Measurements from ENCODE around the gene EHD4. TPM values are rescaled to one million over a fixed set of nuclear protein-coding genes. Genes with fewer than 3 reads are reported as not detected.

EHD4 gene
- 10.8 to 13.3 TPM (median 12.5 TPM) in 5 replicates for total RNA-seq (2022; extraction: Qiagen RNA extraction)

GRCh38 chr15:41972253-41973242, at the start of gene EHD4:
TSS of gene EHD4 (minus strand) at chr15:41972557. CDS start at chr15:41972494, 63 bp downstream.

DNA sequence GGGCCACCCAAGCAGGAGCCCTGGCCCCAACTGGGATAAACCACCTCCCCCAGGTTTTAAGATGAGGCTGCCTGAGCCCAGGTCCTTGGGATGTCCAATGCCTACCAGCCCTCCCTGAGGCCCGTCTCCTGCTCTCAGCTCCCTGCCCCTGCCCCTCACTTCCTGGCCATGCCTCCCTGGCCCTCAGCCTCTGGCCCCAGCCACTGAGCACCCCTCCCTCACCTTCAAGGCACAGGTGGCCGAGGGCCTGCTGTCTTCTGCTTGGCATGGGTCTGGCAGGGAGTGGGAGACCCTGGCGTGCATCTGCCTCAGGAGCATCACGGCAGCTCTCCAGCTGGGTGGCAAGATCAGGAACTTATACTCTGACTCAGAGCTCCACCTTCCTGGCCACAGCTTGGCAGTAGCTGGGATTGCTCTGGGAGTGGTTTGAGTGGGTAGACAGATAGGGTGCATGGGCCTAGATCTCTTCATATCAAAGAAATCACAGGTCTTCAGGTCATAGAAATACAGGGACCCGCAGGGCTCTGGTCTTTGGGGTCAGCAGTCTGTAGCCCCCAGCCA, 48.4 kb upstream of the EHD4 start, which contains the start of gene PLA2G4E:
PLA2G4E (minus strand) TSS at position 330 of the 561 bp plus-strand sequence; CDS start at position 318, 12 bp downstream.

GRCh38 chr15:41893422-41894250, 78.7 kb downstream of the EHD4 start, which contains the start of gene SPTBN5:
TSS of gene SPTBN5 (minus strand) at chr15:41894053. CDS start at chr15:41893497, 556 bp downstream.

Other genes starting within 250 kb of the EHD4 start
- 2.3 to 5.1 TPM (median 3.8 TPM) in 5 replicates for gene MAPKBP1, start 198.1 kb downstream of the EHD4 start, total RNA-seq (2022; extraction: Qiagen RNA extraction)
- 2.8 to 3.3 TPM (median 3.1 TPM) in 5 replicates for gene JMJD7, start 144.5 kb downstream of the EHD4 start, total RNA-seq (2022; extraction: Qiagen RNA extraction)
- gene PLA2G4B, start 133.7 kb downstream of the EHD4 start, total RNA-seq (2022; extraction: Qiagen RNA extraction), result 0.87 to 2.1 TPM (median 1.7 TPM) in 5 replicates
- 0.07 to 0.25 TPM (median 0.16 TPM) in 5 replicates for gene SPTBN5, start 78.5 kb downstream of the EHD4 start, total RNA-seq (2022; extraction: Qiagen RNA extraction)
- 0.01 TPM in 1 of 5 replicates, not detected in the others for gene PLA2G4E, start 48.5 kb upstream of the EHD4 start, total RNA-seq (2022; extraction: Qiagen RNA extraction)
- not detected in 5 replicates for gene PLA2G4D, start 122.0 kb upstream of the EHD4 start, total RNA-seq (2022; extraction: Qiagen RNA extraction)
- gene PLA2G4F, start 184.1 kb upstream of the EHD4 start, total RNA-seq (2022; extraction: Qiagen RNA extraction), result 0.03 to 0.06 TPM in 2 of 5 replicates, not detected in the others
- 11.7 to 17.2 TPM (median 16.1 TPM) in 5 replicates for gene VPS39, start 235.7 kb upstream of the EHD4 start, total RNA-seq (2022; extraction: Qiagen RNA extraction)